Activated CD8-positive, alpha-beta memory T cell treated with anti-CD3 and anti-CD28 coated beads for 24 hours (primary cell): ENCODE data around the gene CYTH1.
"Not testable (repeated sequence)": the region's sequence is repeated elsewhere in the genome, so short reads cannot be mapped to it uniquely, and the experiment has no call there.

Experiments used
- DNase-seq: peaks from one replicate; pipeline ENCODE4 v3.0.0-alpha.2; 2020

CYTH1 gene

DNA sequence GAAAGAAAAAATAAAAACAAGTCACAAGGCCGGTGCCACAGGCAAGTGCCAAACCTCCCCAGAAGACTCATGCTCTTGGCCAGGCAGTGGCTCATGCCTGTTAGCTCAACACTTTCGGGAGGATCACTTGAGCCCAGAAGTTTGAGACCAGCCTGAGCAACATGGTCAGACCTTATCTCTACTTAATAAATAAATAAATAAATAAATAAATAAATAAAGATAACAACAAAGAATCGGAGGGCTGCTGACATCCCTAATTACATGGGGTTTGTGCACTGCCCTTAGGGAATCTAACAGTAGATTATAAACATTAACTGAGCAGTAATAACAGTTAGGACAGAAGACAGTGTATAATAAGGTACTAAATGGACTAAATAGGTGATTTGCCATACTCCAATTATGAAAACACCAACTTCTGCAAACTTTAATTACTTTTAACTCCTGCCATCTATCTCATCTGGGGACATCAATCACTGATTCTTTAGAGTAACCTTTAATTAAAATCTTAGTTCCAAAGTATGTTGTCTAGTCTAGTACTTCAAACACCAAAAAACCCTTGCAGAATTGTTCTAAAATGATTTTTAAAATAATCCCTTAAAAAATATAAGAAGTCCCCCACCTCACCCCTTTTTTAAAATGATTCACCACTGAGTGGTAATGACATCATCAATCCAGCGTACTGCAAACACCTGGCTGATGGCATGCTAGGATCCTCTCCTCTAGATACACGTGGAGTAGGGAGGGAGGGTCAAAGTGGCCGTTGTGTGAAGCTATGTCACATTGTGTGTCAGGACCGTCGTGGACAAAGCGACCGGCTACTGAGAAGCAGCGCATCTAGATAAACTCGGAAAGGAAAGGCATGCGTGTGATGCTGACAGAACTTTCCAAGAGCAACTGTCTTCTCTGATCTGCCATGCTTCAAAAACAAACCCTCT lies 28.5 kb downstream of the CYTH1 start:
- peak; percentile 70 for DNase-seq

DNA sequence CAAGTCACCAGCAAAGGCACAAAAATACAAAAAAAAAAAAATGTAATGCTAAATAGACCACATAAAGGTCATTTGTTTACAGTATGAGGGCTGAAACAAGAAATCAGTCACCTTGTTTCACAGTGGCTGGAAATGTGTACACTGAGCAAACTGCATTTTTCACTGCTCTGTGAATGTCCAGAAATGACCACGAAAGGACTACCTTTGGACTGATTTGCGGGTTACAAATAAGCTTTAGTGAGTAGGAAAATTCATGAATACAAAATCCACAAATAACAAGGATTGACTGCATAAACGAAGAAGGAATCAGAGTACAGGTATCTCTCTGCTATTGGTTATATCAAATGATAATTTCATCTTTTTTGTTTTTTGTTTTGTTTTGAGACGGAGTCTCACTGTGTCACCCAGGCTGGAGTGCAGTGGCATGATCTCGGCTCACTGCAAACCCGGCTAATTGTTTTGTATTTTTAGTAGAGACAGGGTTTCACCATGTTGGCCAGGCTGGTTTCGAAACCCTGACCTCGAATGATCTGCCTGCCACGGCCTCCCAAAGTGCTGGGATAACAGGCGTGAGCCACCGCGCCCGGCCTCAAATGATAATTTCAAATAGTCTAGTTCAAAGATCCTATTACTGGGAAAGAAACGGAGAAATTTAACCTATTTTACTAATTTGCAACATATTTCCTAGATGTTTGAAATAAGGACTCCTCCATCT lies 30.5 kb downstream of the CYTH1 start:
- no peak for DNase-seq

GRCh38 chr17:78751000-78751399 lies 31.1 kb downstream of the CYTH1 start:
- DNase-seq, result not testable (repeated sequence)

- peak; percentile 77 for DNase-seq
Observed at GRCh38 chr17:78748730-78749317, 33.2 kb downstream of the CYTH1 start.

DNA sequence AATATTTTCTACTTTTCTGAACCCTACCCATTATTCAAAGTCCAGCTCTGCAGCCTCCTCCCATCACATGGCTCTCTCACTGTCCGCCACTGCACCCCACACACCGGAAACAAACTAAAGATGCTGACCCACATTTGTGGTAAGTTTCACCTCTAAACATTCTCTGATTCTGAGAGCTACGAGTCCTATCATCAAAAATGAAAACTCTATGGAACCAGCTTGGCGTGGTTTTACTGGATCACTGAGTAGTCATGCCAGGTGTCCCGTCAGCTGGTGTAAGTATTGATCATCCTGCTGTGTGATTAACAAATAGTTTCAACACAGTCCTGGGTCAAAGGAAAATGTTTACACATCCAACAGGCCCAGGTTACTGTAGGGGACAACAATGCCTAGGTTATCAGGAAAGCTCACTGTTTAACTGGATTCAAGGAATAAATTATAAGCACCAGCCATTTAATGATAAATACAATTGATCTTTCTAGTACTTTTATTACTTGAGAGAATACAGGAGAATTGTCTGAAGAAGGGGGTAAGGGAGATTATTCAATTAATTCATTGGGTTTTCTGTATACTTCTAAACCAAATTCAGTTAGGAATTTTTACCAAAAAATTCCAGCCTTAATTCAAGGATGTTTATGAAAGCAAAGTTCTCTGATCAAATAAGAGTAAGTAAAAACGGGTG lies 33.9 kb downstream of the CYTH1 start:
- peak; percentile 61 for DNase-seq

DNA sequence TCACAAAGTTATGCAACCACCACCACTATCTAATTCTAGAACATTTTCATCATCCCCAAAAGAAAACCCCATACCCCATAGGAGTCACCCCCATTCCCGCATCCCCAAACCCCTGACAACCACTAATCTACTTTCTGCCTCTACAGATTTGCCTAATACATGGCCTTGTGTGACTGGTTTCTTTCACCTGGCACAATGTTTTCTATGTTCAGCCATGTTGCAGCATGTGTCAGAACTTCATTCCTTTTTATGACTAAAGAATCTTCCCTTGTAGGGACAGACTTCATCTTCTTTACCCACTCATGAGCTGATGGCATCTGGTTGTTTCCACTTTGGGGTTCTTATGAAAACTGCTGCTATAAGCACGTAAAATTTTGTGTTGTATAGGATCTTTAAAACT lies 34.6 kb downstream of the CYTH1 start:
- no peak for DNase-seq

DNA sequence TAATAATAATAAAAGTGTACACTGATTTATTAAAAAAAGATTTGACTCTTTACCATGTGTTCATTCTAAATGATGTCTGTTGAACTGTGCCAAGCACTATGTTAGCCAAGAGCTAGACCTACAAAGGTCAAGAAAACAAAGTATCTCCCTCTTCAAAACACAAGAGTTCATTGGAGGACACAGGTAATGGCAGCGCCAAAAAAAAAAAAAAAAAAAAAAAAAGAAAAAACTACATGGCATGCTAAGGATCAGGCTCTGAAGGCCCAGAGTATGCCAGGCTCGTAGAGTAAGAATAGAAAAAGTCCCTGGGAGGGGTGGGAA lies 35.2 kb downstream of the CYTH1 start:
- DNase-seq, result no peak

DNA sequence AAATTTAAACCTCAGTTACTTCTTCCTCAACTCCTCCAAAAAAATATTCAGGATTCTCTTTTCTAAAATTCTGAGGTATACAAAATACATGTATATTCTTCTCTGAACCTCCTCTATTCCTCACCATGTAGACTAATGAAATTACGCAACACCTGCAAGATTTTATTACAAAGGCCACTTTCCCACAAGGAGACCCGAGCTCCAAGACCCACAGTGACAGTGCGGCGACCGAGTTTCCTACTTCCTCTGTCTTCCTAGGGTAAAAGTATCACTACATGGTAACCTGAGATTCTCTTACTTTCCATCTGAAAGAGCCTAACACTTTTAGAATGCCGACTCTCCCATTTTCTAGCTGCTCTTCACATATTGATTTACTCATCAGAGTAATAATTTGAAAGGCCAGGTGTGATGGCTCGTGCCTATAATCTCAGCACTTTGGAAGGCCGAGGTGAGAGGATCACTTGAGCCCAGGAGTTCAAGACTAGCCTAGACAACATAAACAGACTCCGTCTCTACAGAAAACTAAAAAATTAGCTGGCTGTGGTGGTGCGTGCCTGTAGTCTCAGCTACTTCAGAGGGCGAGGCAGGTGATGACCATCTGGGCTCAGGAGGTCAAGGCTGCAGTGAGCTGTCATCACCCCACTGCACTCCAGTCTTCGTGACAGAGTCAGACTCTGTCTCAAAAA lies 35.7 kb downstream of the CYTH1 start:
- no peak for DNase-seq

- DNase-seq, result peak; percentile 69
Observed at GRCh38 chr17:78745407-78746088, 36.5 kb downstream of the CYTH1 start.

DNA sequence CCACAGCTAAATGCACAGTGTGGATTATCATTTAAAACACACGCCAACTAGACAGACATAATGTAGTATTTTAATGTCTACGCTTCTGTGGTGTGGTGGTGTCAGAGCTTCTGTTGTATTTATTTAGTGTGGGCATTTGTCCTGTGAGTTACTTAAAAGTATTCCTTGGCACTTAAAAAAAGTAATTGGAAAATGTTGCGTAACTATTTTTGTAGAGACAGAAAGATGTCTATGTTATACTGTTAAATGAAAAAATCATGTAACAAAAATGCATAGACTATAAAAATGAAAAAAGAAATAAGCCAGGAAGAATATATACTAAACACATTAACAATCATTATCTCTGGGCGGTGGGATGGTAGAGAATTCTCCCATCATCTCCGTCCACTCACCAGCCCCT lies 39.2 kb downstream of the CYTH1 start:
- no peak for DNase-seq

DNA sequence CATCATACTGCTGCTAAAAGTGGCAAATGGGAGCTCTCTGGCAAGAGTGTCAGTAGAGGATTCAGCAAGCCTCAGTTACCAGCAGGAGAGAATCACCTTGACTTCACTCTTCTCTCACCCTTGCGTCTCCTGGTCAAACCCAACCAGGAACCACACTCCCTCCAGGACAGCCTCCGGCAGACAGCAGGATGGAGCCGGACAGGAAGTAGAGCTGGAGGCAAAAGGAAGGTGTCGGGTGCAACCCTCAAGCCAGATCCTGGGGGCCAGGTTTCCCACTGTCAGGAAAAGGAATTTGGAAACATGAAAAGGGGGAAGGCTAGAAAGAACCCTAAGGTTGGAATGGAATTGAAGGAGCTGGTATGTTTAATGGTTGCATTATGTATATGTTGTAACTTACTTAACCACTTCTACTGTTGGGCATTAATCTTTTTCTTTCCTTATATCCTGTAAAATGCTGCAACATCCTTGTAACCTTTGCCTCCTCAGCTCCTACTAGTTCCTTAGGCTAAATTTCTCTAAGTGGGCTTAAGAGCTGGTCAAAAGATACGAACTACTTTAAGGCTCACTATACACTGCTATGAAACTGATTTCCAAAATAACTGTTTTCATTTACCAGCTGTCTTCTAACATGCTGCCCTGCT lies 40.3 kb downstream of the CYTH1 start:
- no peak for DNase-seq

DNA sequence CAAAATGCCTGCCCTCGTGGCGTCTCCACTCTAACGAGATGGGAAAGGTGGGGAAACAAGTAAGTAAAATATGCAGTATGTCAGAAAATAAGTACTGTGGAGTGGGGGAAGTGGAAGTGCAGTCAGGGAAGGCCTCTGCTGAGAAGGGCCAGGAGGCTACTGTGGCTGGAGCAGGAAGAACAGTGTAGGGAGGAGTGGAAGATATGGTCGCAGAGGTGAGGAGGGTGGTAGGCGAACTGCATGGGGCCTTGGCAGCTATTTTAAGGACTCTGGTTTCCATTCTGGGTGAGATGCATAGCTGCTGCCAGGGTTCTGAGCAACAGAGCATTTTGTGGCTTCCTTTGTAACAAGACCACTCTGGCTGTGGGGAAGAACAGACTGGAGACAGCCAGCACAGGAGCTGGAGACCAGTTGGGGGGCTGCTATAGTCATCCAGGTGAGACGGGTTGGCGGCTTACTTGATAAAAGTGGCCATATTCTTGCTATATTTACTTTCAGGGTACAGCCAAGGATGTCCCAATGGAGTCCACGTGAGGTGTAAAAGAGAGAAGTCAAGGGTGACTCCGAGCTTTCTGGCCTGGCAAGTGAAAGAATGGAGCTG lies 42.6 kb downstream of the CYTH1 start:
- DNase-seq, result peak; percentile 60

DNA sequence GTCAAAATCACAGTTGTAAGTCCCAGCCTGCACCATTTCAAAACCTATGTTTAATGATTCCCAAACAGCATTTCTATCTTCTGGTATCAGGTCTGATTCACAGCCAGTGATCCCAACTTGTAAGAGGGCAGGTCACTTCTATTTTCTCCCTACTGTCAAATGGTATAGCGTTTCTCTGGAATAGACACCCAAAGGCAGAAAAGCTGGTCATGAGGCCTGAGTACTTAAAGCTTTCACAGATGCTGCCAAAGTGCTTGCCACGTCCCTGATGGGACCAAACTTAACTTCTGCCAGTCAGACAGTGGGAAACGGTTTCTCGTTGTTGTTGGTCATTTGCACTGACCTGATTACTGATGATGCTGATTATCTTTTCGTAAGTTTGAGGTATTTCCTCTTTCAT lies 43.4 kb downstream of the CYTH1 start:
- DNase-seq, result no peak

DNA sequence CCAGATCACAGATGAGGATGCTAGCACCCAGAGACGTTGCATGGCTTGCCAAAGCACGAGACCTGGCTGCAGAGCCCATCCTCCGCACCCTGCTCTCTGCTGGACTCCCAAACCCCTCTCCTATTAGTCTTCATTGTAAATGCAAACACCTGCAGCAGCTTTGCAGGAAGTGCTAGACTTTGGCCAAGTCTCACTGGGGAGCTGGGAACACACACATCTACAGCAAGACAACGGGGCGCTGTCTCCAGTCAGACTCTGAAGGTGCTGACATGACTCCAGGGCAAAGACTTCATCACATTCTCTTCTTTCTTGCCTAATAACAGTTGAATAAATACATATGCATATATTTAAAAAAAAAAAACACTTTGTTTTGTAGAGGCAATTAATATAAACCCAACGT lies 43.8 kb downstream of the CYTH1 start:
- peak; percentile 52 for DNase-seq

DNA sequence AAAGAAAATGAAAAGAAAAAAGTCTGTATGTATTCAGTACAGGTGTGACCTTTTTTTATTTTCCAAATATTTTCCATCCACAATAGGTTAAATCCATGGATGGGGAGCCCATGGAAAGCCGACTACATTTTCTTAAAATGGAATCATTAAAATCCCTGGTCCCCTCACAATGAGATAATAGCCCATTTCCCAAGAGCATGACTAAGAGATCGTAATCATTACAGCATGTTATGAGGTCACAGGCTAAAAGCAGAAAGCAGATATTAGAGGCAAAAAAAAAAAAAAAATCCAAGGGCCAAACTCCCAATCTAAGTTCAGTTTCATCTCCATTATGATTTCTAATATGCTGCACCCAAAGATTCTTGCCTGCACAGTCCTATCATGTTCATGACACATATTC lies 44.7 kb downstream of the CYTH1 start:
- no peak for DNase-seq

DNA sequence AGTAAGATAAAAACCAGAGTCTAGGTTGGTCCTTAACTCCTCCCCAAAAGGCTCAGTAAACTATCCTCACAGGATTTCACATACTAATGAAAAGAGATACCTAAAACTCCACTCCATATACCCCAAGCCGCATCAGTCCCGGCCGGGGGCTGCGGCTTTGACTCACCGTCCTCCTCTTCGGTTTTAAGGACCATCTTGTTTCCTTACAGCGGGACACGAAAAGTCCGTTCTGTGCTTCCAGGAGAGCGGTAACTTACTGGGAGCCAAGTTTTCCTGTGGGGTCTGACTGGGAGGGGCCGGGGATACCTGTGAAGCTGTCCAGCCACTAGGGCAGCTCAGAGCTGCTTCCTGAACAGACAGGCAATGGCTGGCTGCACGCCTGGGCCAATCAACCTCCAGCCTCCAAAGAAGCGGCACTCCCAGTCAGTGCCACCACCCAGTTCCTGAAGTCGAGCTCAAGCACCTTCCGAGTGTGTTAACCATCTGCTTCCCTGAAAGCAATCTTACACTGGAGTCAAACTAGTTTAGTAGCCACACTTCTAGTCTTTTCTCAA lies 45.5 kb downstream of the CYTH1 start:
- DNase-seq, result peak; percentile 76

- DNase-seq, result no peak
Observed at GRCh38 chr17:78735832-78736525, 46.1 kb downstream of the CYTH1 start.

DNA sequence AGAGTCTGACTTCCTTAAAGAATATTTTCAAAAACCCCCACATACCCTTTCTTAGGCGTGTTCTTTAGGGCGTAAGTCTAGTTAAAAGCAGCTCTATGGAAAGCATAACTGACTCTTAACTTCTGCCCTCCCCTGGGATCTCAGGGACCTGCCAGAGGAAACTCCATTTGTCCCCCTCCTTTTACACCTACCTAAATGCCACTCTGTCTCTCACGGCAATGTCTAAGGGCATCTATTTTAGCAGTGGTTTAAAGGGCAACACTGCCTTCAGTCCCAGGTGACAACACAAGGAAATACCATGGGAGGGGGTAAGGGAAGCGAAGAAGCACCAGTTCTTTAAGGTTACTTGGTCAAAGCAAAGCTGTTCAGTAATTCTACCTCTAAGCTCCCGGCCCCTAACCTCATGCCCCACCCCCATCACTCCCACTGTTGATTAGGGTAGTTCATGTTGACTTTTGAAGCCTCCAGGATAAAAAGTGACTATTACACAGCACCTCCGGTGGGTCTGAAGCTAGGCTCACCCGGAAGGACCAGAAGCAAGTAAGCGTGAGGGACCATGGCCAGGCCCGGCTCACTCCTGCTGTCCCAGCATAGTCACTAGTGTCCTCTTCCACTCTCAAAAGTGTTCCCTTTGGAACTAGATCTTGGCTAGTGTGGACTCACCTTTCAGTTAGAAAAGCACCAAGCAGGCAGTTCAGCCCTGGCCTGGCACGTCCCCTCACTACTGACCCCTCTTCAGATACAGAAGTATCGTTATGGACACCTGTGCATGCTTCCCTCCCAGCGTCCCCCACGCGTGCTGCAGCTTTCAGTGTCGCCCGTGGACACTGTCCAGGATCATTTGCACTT lies 47.1 kb downstream of the CYTH1 start:
- DNase-seq, result peak; percentile 64

- DNase-seq, result no peak
Observed at GRCh38 chr17:78732354-78732753, 49.7 kb downstream of the CYTH1 start.
